Dedifferentiated amniotic fluid mesenchymal stem cell (primary cell): ENCODE measurements around the gene EFS.
"Not testable (repeated sequence)": the region's sequence is repeated elsewhere in the genome, so short reads cannot be mapped to it uniquely, and the experiment has no call there.

Experiments used
- DNase-seq: peaks from one replicate; pipeline ENCODE4 v3.0.0-alpha.2; 2016; ENCODE audit errors: extremely low spot score

EFS gene

DNA sequence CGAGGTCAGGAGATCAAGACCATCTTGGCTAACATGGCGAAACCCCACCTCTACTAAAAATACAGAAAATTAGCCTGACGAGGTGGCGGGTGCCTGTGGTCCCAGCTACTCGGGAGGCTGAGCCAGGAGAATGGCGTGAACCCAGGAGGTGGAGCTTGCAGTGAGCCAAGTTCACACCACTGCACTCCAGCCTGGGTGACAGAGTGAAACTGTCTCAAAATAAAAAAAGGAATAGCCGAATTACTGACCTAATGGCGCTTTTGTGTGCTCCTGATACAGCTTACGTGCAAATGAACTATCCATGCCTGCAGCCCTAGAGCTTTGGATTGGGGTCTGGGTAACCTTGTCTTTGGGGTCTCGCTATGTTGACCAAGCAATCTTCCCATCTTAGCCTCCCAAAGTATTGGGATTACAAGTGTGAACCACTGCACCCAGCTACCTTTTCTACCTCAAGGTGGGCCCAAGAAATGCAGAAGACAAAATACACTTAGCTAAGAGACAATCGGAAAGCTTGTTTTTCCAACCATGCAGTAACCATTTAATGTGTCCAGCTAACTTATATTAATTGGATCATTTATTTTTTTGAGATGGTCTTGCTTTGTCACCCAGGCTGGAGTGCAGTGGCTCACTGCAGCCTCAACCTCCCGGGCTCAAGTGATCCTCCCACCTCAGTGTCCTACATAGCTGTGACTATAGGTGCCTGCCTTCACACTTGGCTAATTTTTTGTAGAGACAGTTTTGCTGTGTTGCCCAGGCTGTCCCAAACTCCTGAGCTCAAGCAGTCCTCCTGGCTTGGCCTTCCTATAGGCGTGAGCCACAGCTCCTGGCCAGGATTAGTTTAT lies 38.3 kb downstream of the EFS start:
- DNase-seq: no peak

GRCh38 chr14:23325746-23326145 lies 39.2 kb downstream of the EFS start:
- not testable (repeated sequence) for DNase-seq

DNA sequence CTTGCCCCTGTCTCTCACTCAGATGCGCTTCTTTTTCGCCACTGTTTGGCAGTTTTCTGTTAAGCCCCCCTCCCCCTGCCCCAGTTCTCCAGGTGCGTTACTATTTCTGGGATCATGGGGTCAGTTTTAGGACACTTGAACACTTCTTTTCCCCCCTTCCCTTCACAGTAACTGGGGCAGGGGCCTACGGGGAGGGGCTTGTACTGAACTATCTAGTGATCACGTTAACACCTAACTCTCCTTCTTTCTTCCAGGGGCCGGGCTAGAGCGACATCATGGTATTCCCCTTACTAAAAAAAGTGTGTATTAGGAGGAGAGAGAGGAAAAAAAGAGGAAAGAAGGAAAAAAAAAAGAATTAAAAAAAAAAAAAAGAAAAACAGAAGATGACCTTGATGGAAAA lies 40.0 kb downstream of the EFS start:
- DNase-seq: no peak

GRCh38 chr14:23324455-23324846 lies 40.5 kb downstream of the EFS start:
- DNase-seq: no peak

- DNase-seq: no peak
Measured at GRCh38 chr14:23323838-23324454, 41.0 kb downstream of the EFS start.

GRCh38 chr14:23322568-23323517 lies 42.1 kb downstream of the EFS start:
- DNase-seq: no peak

- peak; percentile 31 for DNase-seq
Measured at GRCh38 chr14:23321572-23322547, 43.1 kb downstream of the EFS start.

DNA sequence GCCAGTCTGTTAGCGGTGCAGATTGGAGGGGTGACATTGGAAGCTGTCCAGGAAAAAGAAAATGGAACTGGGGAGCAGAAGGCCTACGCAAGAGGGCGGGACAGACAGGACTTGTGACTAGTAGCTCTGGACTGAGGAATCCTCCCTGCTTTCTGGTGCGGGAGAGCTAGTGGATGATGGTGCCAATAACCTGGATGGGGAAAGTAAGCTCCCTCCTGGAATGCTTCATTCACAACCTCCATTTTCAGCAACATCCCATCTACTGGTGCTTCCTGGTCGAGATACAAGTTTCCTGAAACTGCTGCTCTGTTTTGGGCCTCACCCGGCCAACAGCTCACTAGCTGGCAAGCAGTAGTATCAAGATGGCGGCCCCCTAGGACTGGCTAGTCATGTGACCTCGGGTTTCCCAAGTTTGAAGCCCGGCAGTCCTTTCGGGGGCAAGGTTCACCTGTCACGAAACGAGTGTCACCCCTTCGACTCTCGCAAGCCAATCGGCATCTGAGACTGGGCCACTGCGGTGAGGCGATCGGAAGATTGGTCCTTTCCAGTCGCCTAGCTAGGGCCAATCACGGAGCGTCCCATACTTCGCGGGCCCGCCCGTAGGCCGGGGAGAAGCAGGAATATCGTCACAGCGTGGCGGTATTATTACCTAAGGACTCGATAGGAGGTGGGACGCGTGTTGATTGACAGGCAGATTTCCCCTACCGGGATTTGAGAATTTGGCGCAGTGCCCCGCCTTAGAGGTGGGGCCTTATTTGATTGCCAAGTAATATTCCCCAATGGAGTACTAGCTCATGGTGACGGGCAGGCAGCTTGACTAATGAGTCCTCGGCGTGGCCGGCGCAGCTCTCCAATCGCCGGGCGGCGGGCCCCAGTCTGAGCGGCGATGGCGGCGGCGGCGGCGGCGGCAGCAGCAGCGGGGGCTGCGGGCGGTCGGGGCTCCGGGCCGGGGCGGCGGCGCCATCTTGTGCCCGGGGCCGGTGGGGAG lies 44.1 kb downstream of the EFS start, which contains the start of gene PABPN1:
Gene PABPN1 (plus strand): TSS at position 874 of the 988 bp plus-strand sequence. CDS start 13 bp downstream, at position 887.
- peak; percentile 100 for DNase-seq

DNA sequence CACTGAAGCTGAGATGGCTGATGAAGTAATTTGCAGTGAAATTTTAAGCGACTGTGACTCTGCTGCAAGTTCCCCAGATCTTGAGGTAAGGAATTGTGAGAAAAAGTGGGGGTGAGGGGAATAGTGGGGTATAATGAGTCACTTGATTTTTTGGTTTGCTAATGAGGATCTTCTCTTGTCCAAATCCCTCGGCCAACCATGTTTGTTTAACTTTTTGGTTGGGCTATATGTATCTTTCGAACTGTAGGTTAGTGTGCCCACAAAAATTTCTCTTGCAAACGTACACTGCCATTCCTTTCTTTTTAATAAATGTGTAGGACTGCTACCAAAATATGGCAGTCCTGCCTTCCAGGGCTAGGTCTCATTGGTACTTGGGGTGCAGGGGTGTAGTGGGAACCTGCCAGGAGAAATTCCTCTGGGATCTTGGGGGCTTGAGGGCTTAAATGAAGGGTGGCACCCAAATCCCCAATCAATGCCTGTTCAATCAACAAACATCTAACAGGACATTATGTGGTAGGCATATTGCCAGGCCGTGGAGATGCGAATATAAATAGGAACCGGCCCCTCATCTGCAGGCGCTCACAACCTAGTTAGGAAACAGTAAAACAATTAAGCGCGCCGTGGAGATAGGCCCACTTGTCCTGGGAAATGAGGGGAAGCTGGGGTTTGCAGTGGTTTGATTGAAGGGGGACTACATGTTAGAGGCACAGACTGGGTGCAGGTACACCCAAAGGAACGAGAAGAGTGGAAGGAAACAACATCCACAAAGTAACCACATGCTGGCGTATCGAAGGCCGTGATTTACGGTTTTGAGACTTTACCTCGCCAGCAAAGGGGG lies 45.0 kb downstream of the EFS start:
- DNase-seq: no peak

GRCh38 chr14:23316300-23316699 lies 48.7 kb downstream of the EFS start:
- no peak for DNase-seq

- no peak for DNase-seq
Measured at GRCh38 chr14:23310546-23310945, 54.4 kb downstream of the EFS start.

GRCh38 chr14:23308721-23309445 lies 56.1 kb downstream of the EFS start:
- no peak for DNase-seq

DNA sequence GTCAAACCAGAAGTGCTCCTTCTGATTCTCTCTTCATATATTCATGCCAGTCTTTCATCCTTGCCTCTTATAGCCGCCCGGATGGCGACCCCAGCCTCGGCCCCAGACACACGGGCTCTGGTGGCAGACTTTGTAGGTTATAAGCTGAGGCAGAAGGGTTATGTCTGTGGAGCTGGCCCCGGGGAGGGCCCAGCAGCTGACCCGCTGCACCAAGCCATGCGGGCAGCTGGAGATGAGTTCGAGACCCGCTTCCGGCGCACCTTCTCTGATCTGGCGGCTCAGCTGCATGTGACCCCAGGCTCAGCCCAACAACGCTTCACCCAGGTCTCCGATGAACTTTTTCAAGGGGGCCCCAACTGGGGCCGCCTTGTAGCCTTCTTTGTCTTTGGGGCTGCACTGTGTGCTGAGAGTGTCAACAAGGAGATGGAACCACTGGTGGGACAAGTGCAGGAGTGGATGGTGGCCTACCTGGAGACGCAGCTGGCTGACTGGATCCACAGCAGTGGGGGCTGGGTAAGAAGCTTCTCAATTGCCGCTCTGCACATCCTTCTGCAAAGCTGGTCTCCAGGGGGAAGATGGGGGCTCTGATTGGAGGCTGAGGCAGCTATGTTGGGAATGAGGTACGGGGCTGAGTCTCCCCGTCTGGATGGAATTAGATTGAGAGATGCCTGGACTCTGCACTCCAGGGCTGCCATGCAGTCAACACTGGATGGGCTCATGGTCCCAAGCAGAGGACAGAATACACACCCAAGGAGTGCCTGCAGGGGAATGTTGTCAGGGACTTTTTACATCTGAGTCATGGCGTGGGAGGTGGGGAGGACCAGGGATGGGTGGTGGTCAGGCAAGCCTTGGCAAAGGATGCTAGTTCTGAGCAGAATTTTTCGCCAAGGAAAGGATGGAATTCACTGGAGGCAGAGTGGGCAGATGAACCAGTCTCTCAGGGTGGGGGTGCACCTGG lies 57.0 kb downstream of the EFS start:
- no peak for DNase-seq

- no peak for DNase-seq
Measured at GRCh38 chr14:23307146-23307530, 57.8 kb downstream of the EFS start.

GRCh38 chr14:23306412-23307145 lies 58.4 kb downstream of the EFS start, which contains the start of gene BCL2L2:
Gene BCL2L2, plus strand, starts transcription at chr14:23306833. Its CDS starts 935 bp downstream, at chr14:23307768.
- peak; percentile 83 for DNase-seq
